ENCODE measurements around the gene TIGAR.
A peak's percentile ranks its signal among the peaks of the same experiment; 100 is the strongest.

Gene TIGAR

GRCh38 chr12:4292341-4293073, 28.5 kb upstream of the TIGAR start:
- Histone ChIP-seq H3K27me3 (ENCODE audit: insufficient read depth, low read length) (no peaks in the 10 kb centered on the region), H3K36me3 (ENCODE audit: insufficient read depth, low read length) (peaks cover 9% of the 10 kb centered on the region; the same call in 1 of the 2 replicates), H3K4me1 (ENCODE audit: control insufficient read depth, insufficient read depth, low read length, unreplicated experiment) (peaks cover 10% of the 10 kb centered on the region), H2AFZ (ENCODE audit: low read length, unreplicated experiment) (no peak overlapping the region), H3K27ac (ENCODE audit: low read depth, low read length) (no peak overlapping the region), H3K4me3 (ENCODE audit: low read depth, low read length) (no peak overlapping the region), H3K79me2 (ENCODE audit: control insufficient read depth, insufficient read depth, low read length, unreplicated experiment) (peaks cover 6% of the 10 kb centered on the region)

- Histone ChIP-seq H3K79me2 (ENCODE audit: control insufficient read depth, insufficient read depth, low read length, unreplicated experiment) (peaks cover 6% of the 10 kb centered on the region), H3K36me3 (ENCODE audit: insufficient read depth, low read length) (peaks cover 8% of the 10 kb centered on the region; the same call in 1 of the 2 replicates), H3K27ac (ENCODE audit: low read depth, low read length) (no peak overlapping the region), H3K4me1 (ENCODE audit: control insufficient read depth, insufficient read depth, low read length, unreplicated experiment) (peaks cover 1% of the 10 kb centered on the region), H2AFZ (ENCODE audit: low read length, unreplicated experiment) (no peak overlapping the region), H3K27me3 (ENCODE audit: insufficient read depth, low read length) (no peaks in the 10 kb centered on the region), H3K4me3 (ENCODE audit: low read depth, low read length) (no peak overlapping the region)
Observed at GRCh38 chr12:4293299-4293965, 27.6 kb upstream of the TIGAR start.

GRCh38 chr12:4293966-4294505, 27.0 kb upstream of the TIGAR start:
- Histone ChIP-seq H3K4me1 (ENCODE audit: control insufficient read depth, insufficient read depth, low read length, unreplicated experiment) (no peaks in the 10 kb centered on the region), H2AFZ (ENCODE audit: low read length, unreplicated experiment) (no peak overlapping the region), H3K27ac (ENCODE audit: low read depth, low read length) (no peak overlapping the region), H3K36me3 (ENCODE audit: insufficient read depth, low read length) (0 out of 2 replicates have a peak, but pooled peaks cover 3% of the 10 kb centered on the region), H3K4me3 (ENCODE audit: low read depth, low read length) (no peak overlapping the region), H3K79me2 (ENCODE audit: control insufficient read depth, insufficient read depth, low read length, unreplicated experiment) (peaks cover 3% of the 10 kb centered on the region), H3K27me3 (ENCODE audit: insufficient read depth, low read length) (no peaks in the 10 kb centered on the region)

GRCh38 chr12:4296751-4297150, 24.3 kb upstream of the TIGAR start:
- Histone ChIP-seq H3K4me1 (ENCODE audit: control insufficient read depth, insufficient read depth, low read length, unreplicated experiment) (no peaks in the 10 kb centered on the region), H3K36me3 (ENCODE audit: insufficient read depth, low read length) (0 out of 2 replicates have a peak, but pooled peaks cover 3% of the 10 kb centered on the region), H3K27me3 (ENCODE audit: insufficient read depth, low read length) (no peaks in the 10 kb centered on the region), H3K4me3 (ENCODE audit: low read depth, low read length) (no peak overlapping the region), H3K27ac (ENCODE audit: low read depth, low read length) (no peak overlapping the region), H3K79me2 (ENCODE audit: control insufficient read depth, insufficient read depth, low read length, unreplicated experiment) (peaks cover 3% of the 10 kb centered on the region), H2AFZ (ENCODE audit: low read length, unreplicated experiment) (no peak overlapping the region)

GRCh38 chr12:4297617-4298016, 23.4 kb upstream of the TIGAR start:
- H3K4me3 ChIP-seq (ENCODE audit: low read depth, low read length) = no peak overlapping the region
- H3K27me3 ChIP-seq (ENCODE audit: insufficient read depth, low read length) = no peaks in the 10 kb centered on the region
- H2AFZ ChIP-seq (ENCODE audit: low read length, unreplicated experiment) = no peak overlapping the region
- no peak overlapping the region for H3K27ac ChIP-seq (ENCODE audit: low read depth, low read length)
- H3K36me3 ChIP-seq (ENCODE audit: insufficient read depth, low read length) = 0 out of 2 replicates have a peak, but pooled peaks cover 3% of the 10 kb centered on the region
- no peaks in the 10 kb centered on the region for H3K4me1 ChIP-seq (ENCODE audit: control insufficient read depth, insufficient read depth, low read length, unreplicated experiment)
- peaks cover 3% of the 10 kb centered on the region for H3K79me2 ChIP-seq (ENCODE audit: control insufficient read depth, insufficient read depth, low read length, unreplicated experiment)

GRCh38 chr12:4300883-4301282, 20.1 kb upstream of the TIGAR start:
- H3K27ac ChIP-seq (ENCODE audit: low read depth, low read length) = no peak overlapping the region
- no peaks in the 10 kb centered on the region for H3K36me3 ChIP-seq (ENCODE audit: insufficient read depth, low read length)
- no peak overlapping the region for H3K4me3 ChIP-seq (ENCODE audit: low read depth, low read length)
- H3K4me1 ChIP-seq (ENCODE audit: control insufficient read depth, insufficient read depth, low read length, unreplicated experiment) = no peaks in the 10 kb centered on the region
- H3K79me2 ChIP-seq (ENCODE audit: control insufficient read depth, insufficient read depth, low read length, unreplicated experiment) = peaks cover 2% of the 10 kb centered on the region
- H2AFZ ChIP-seq (ENCODE audit: low read length, unreplicated experiment) = no peak overlapping the region
- H3K27me3 ChIP-seq (ENCODE audit: insufficient read depth, low read length) = no peaks in the 10 kb centered on the region

GRCh38 chr12:4301932-4302501, 19.0 kb upstream of the TIGAR start:
- Histone ChIP-seq H3K4me3 (ENCODE audit: low read depth, low read length) (no peak overlapping the region), H3K27ac (ENCODE audit: low read depth, low read length) (no peak overlapping the region), H3K27me3 (ENCODE audit: insufficient read depth, low read length) (no peaks in the 10 kb centered on the region), H2AFZ (ENCODE audit: low read length, unreplicated experiment) (no peak overlapping the region), H3K79me2 (ENCODE audit: control insufficient read depth, insufficient read depth, low read length, unreplicated experiment) (no peaks in the 10 kb centered on the region), H3K4me1 (ENCODE audit: control insufficient read depth, insufficient read depth, low read length, unreplicated experiment) (no peaks in the 10 kb centered on the region), H3K36me3 (ENCODE audit: insufficient read depth, low read length) (no peaks in the 10 kb centered on the region)

- Histone ChIP-seq H3K27me3 (ENCODE audit: insufficient read depth, low read length) (no peaks in the 10 kb centered on the region), H3K79me2 (ENCODE audit: control insufficient read depth, insufficient read depth, low read length, unreplicated experiment) (no peaks in the 10 kb centered on the region), H2AFZ (ENCODE audit: low read length, unreplicated experiment) (no peak overlapping the region), H3K4me3 (ENCODE audit: low read depth, low read length) (no peak overlapping the region), H3K27ac (ENCODE audit: low read depth, low read length) (no peak overlapping the region), H3K36me3 (ENCODE audit: insufficient read depth, low read length) (no peaks in the 10 kb centered on the region), H3K4me1 (ENCODE audit: control insufficient read depth, insufficient read depth, low read length, unreplicated experiment) (peaks cover 6% of the 10 kb centered on the region)
Observed at GRCh38 chr12:4302881-4303280, 18.1 kb upstream of the TIGAR start.

GRCh38 chr12:4303750-4304149, 17.3 kb upstream of the TIGAR start:
- no peak overlapping the region for H2AFZ ChIP-seq (ENCODE audit: low read length, unreplicated experiment)
- no peaks in the 10 kb centered on the region for H3K27me3 ChIP-seq (ENCODE audit: insufficient read depth, low read length)
- no peak overlapping the region for H3K4me3 ChIP-seq (ENCODE audit: low read depth, low read length)
- no peaks in the 10 kb centered on the region for H3K79me2 ChIP-seq (ENCODE audit: control insufficient read depth, insufficient read depth, low read length, unreplicated experiment)
- no peaks in the 10 kb centered on the region for H3K36me3 ChIP-seq (ENCODE audit: insufficient read depth, low read length)
- peaks cover 10% of the 10 kb centered on the region for H3K4me1 ChIP-seq (ENCODE audit: control insufficient read depth, insufficient read depth, low read length, unreplicated experiment)
- no peak overlapping the region for H3K27ac ChIP-seq (ENCODE audit: low read depth, low read length)

- Histone ChIP-seq H3K27me3 (ENCODE audit: insufficient read depth, low read length) (no peaks in the 10 kb centered on the region), H3K36me3 (ENCODE audit: insufficient read depth, low read length) (no peaks in the 10 kb centered on the region), H3K27ac (ENCODE audit: low read depth, low read length) (no peak overlapping the region), H3K4me3 (ENCODE audit: low read depth, low read length) (peak overlapping the region; percentile 57), H3K4me1 (ENCODE audit: control insufficient read depth, insufficient read depth, low read length, unreplicated experiment) (peaks cover 10% of the 10 kb centered on the region), H3K79me2 (ENCODE audit: control insufficient read depth, insufficient read depth, low read length, unreplicated experiment) (no peaks in the 10 kb centered on the region), H2AFZ (ENCODE audit: low read length, unreplicated experiment) (peak overlapping the region; percentile 73)
Observed at GRCh38 chr12:4307593-4308333, 13.2 kb upstream of the TIGAR start.
